ENCODE measurements around the gene ASIC4. TPM values are rescaled to one million over a fixed set of nuclear protein-coding genes. Genes with fewer than 3 reads are reported as not detected.

ASIC4 gene
- total RNA-seq, 1 experiment from 2014 or later = not detected

GRCh38 chr2:219476652-219477151 is 37.6 kb upstream of the ASIC4 start:
- H3K27ac Mint-ChIP-seq (ENCODE audit: low read depth, unreplicated experiment) = no peak overlapping the region
- BruUV-seq (replicated peaks) = no TSS peak
- peaks cover 11% of the 10 kb centered on the region for H3K36me3 Mint-ChIP-seq (ENCODE audit: insufficient read depth, unreplicated experiment)
- no peak overlapping the region for H3K4me3 Mint-ChIP-seq (ENCODE audit: unreplicated experiment)
- no peaks in the 10 kb centered on the region for H3K9me3 Mint-ChIP-seq (ENCODE audit: unreplicated experiment)
- no peak for DNase-seq (ENCODE audit: unreplicated experiment)
- ChIA-PET POLR2A (interaction anchor here (0.5 to 1.5 kb wide), 2 partner anchors 22 to 495 kb away, joined by 3 to 4 read pairs; partner anchors contain the start of gene GMPPA), CTCF (interaction anchor here (0.5 to 2.8 kb wide), 19 partner anchors 9 to 980 kb away, joined by 3 to 30 read pairs (median 4); a partner anchor contains a TSS)
- H3K27me3 Mint-ChIP-seq (ENCODE audit: insufficient read depth, unreplicated experiment) = no peaks in the 10 kb centered on the region
- intact Hi-C loops (cut with micrococcal nuclease) = loop anchor here (1.0 kb wide), 3 partner anchors 54 to 213 kb away; no protein-coding TSS in a partner anchor
- no peaks in the 10 kb centered on the region for H3K4me1 Mint-ChIP-seq (ENCODE audit: insufficient read depth, unreplicated experiment)
- no peak for TF ChIP-seq CTCF (IDR thresholded peaks at IDR 0.05; ENCODE audit: unreplicated experiment)

- TF ChIP-seq CTCF (IDR thresholded peaks at IDR 0.05; ENCODE audit: unreplicated experiment) = no peak
- Mint-ChIP-seq H3K4me1 (ENCODE audit: insufficient read depth, unreplicated experiment) (no peaks in the 10 kb centered on the region), H3K27me3 (ENCODE audit: insufficient read depth, unreplicated experiment) (no peaks in the 10 kb centered on the region), H3K4me3 (ENCODE audit: unreplicated experiment) (no peak overlapping the region), H3K36me3 (ENCODE audit: insufficient read depth, unreplicated experiment) (peaks cover 11% of the 10 kb centered on the region), H3K9me3 (ENCODE audit: unreplicated experiment) (no peaks in the 10 kb centered on the region), H3K27ac (ENCODE audit: low read depth, unreplicated experiment) (no peak overlapping the region)
- ChIA-PET POLR2A (interaction anchor here (0.5 to 1.5 kb wide), 2 partner anchors 22 to 495 kb away, joined by 3 to 4 read pairs; partner anchors contain the start of gene GMPPA), CTCF (interaction anchor here (0.5 to 2.8 kb wide), 9 partner anchors 8 to 131 kb away, joined by 3 to 30 read pairs (median 4); a partner anchor contains a TSS)
- BruUV-seq (replicated peaks) = no TSS peak
- DNase-seq (ENCODE audit: unreplicated experiment) = no peak
- intact Hi-C loops (cut with micrococcal nuclease) = no loop called here
These were observed 37.1 kb upstream of the ASIC4 start for GRCh38 chr2:219477179-219477578.

GRCh38 chr2:219477815-219478214 is 36.5 kb upstream of the ASIC4 start:
- CTCF ChIA-PET = interaction anchor here (0.7 to 2.1 kb wide), 7 partner anchors 14 to 76 kb away, joined by 3 to 8 read pairs (median 3); a partner anchor contains a TSS
- TF ChIP-seq CTCF (IDR thresholded peaks at IDR 0.05; ENCODE audit: unreplicated experiment) = no peak
- Mint-ChIP-seq H3K27me3 (ENCODE audit: insufficient read depth, unreplicated experiment) (no peaks in the 10 kb centered on the region), H3K27ac (ENCODE audit: low read depth, unreplicated experiment) (no peak overlapping the region), H3K4me1 (ENCODE audit: insufficient read depth, unreplicated experiment) (no peaks in the 10 kb centered on the region), H3K36me3 (ENCODE audit: insufficient read depth, unreplicated experiment) (peaks cover 11% of the 10 kb centered on the region), H3K9me3 (ENCODE audit: unreplicated experiment) (no peaks in the 10 kb centered on the region), H3K4me3 (ENCODE audit: unreplicated experiment) (no peak overlapping the region)
- BruUV-seq (replicated peaks) = no TSS peak
- intact Hi-C loops (cut with micrococcal nuclease) = no loop called here
- DNase-seq (ENCODE audit: unreplicated experiment) = no peak
- POLR2A ChIA-PET = no interaction called here

GRCh38 chr2:219478916-219479315 is 35.4 kb upstream of the ASIC4 start:
- no peak for TF ChIP-seq CTCF (IDR thresholded peaks at IDR 0.05; ENCODE audit: unreplicated experiment)
- Mint-ChIP-seq H3K4me3 (ENCODE audit: unreplicated experiment) (no peak overlapping the region), H3K27ac (ENCODE audit: low read depth, unreplicated experiment) (no peak overlapping the region), H3K9me3 (ENCODE audit: unreplicated experiment) (no peaks in the 10 kb centered on the region), H3K4me1 (ENCODE audit: insufficient read depth, unreplicated experiment) (no peaks in the 10 kb centered on the region), H3K36me3 (ENCODE audit: insufficient read depth, unreplicated experiment) (peaks cover 15% of the 10 kb centered on the region), H3K27me3 (ENCODE audit: insufficient read depth, unreplicated experiment) (no peaks in the 10 kb centered on the region)
- POLR2A ChIA-PET = no interaction called here
- intact Hi-C loops (cut with micrococcal nuclease) = no loop called here
- CTCF ChIA-PET = interaction anchor here (0.7 to 1.1 kb wide), 2 partner anchors 20 to 43 kb away, joined by 3 to 4 read pairs; no protein-coding TSS in a partner anchor
- BruUV-seq (replicated peaks) = no TSS peak
- DNase-seq (ENCODE audit: unreplicated experiment) = no peak
